Hepatocyte (in vitro differentiated cells): ENCODE measurements around the gene PRRX1. TPM values are rescaled to one million over a fixed set of nuclear protein-coding genes. Genes with fewer than 3 reads are reported as not detected.
A peak's percentile ranks its signal among the peaks of the same experiment; 100 is the strongest.

Experiments used
- DNase-seq: peaks from one replicate; pipeline ENCODE4 v3.0.0-alpha.2; 2016; ENCODE audit warnings: low spot score
- H2AFZ ChIP-seq: fragments of 200-600 bp; sonication (generic); 2 replicates; pipeline ENCODE4 v1.6.0; 2016; ENCODE audit warnings: antibody characterized with exemption, mild to moderate bottlenecking
- H3K27ac ChIP-seq: fragments of 200-600 bp; sonication (generic); 2 replicates; pipeline ENCODE4 v1.5.1; 2016; ENCODE audit warnings: mild to moderate bottlenecking
- H3K27me3 ChIP-seq: fragments of 200-600 bp; sonication (generic); 2 replicates; pipeline ENCODE4 v1.6.1; 2016
- H3K36me3 ChIP-seq: fragments of 200-600 bp; sonication (generic); replicated peaks from 2 replicates; pipeline ENCODE4 v1.5.1; 2016; ENCODE audit warnings: low read depth; ENCODE audit not compliant: insufficient read depth
- H3K4me1 ChIP-seq: fragments of 200-600 bp; sonication (generic); 2 replicates; pipeline ENCODE4 v1.5.1; 2016; ENCODE audit warnings: mild to moderate bottlenecking, moderate library complexity; ENCODE audit not compliant: insufficient read depth
- H3K4me2 ChIP-seq: fragments of 200-600 bp; sonication (generic); 2 replicates; pipeline ENCODE4 v1.6.0; 2016
- H3K4me3 ChIP-seq: fragments of 200-600 bp; sonication (generic); 2 replicates; pipeline ENCODE4 v1.5.1; 2016; ENCODE audit warnings: mild to moderate bottlenecking
- H3K79me2 ChIP-seq: fragments of 200-600 bp; sonication (generic); 2 replicates; pipeline ENCODE4 v1.6.0; 2017; ENCODE audit warnings: mild to moderate bottlenecking
- H3K9me2 ChIP-seq: fragments of 200-600 bp; sonication (generic); replicated peaks from 2 replicates; pipeline ENCODE4 v1.6.0; 2017; ENCODE audit warnings: mild to moderate bottlenecking; ENCODE audit not compliant: insufficient read depth
- H3K9me3 ChIP-seq: fragments of 200-600 bp; sonication (generic); 2 replicates; pipeline ENCODE4 v1.5.1; 2016; ENCODE audit warnings: low read depth, mild to moderate bottlenecking
- H4K20me1 ChIP-seq: fragments of 200-600 bp; sonication (generic); 2 replicates; pipeline ENCODE4 v1.6.0; 2016; ENCODE audit warnings: mild to moderate bottlenecking; ENCODE audit not compliant: insufficient read depth, poor library complexity, severe bottlenecking
- CTCF ChIP-seq: fragments of 200-600 bp; sonication (generic); IDR thresholded peaks from 2 replicates; pipeline ENCODE4 v1.5.1; 2016; ENCODE audit warnings: antibody characterized with exemption, mild to moderate bottlenecking; ENCODE audit not compliant: poor library complexity
- EZH2 ChIP-seq: fragments of 200-600 bp; sonication (generic); IDR thresholded peaks from 2 replicates; pipeline ENCODE4 v1.6.1; 2016; ENCODE audit warnings: antibody characterized with exemption, mild to moderate bottlenecking, borderline replicate concordance
- EZH2phosphoT487 ChIP-seq: fragments of 200-600 bp; sonication (generic); IDR thresholded peaks from one replicate; pipeline ENCODE4 v1.6.1; 2018; ENCODE audit warnings: antibody characterized with exemption, mild to moderate bottlenecking, low read depth, moderate library complexity; ENCODE audit not compliant: unreplicated experiment, severe bottlenecking
- WGBS: methylation state at CpG from one replicate; pipeline ENCODE4 v1.1.6; 2016; ENCODE audit warnings: low lambda C conversion rate; ENCODE audit errors: missing lambda C conversion rate; 5-methylcytosine and 5-hydroxymethylcytosine counted together
- polyA plus RNA-seq: library from polyadenylated mRNA; unstranded; fragments of >200 nt; fragmentation: Nextera tagmentation; extraction: Ambion mirVana; gene quantifications from 2 replicates; pipeline ENCODE4 v1.2.1, GENCODE V29; 2016
- total RNA-seq: library from RNA; depleted of rRNA; stranded (reverse); fragments of >200 nt; gene quantifications from 2 replicates; pipeline ENCODE4 v1.2.3, GENCODE V29; 2014

Gene PRRX1
- total and polyA plus RNA-seq, 2 experiments from 2014 or later = 9.8 to 42.3 TPM

- no peak overlapping the region for H3K4me2 ChIP-seq
- no peak for TF ChIP-seq EZH2phosphoT487
- TF ChIP-seq EZH2 = no peak
- WGBS = 88% methylated on average over 4 of the region's 4 CpGs
- H3K9me3 ChIP-seq = no peaks in the 10 kb centered on the region
- H3K4me3 ChIP-seq = no peak overlapping the region
- no peaks in the 10 kb centered on the region for H3K27me3 ChIP-seq
- H3K27ac ChIP-seq = no peak overlapping the region
- no peak overlapping the region for H2AFZ ChIP-seq
- no peaks in the 10 kb centered on the region for H3K79me2 ChIP-seq
- no peak for DNase-seq
- no peaks in the 10 kb centered on the region for H3K36me3 ChIP-seq
- H3K4me1 ChIP-seq = no peaks in the 10 kb centered on the region
- H4K20me1 ChIP-seq = no peaks in the 10 kb centered on the region
- no peaks in the 10 kb centered on the region for H3K9me2 ChIP-seq
Observed at GRCh38 chr1:170741678-170742077, 77.7 kb downstream of the PRRX1 start.

GRCh38 chr1:170742600-170742999 is 78.7 kb downstream of the PRRX1 start:
- TF ChIP-seq EZH2phosphoT487 (no peak), EZH2 (no peak), CTCF (no peak)
- H4K20me1 ChIP-seq = no peaks in the 10 kb centered on the region
- DNase-seq = no peak

GRCh38 chr1:170743083-170743482 is 79.2 kb downstream of the PRRX1 start:
- Histone ChIP-seq H3K4me2 (no peak overlapping the region), H3K9me3 (no peaks in the 10 kb centered on the region), H3K27ac (no peak overlapping the region), H3K27me3 (no peaks in the 10 kb centered on the region), H3K4me3 (no peak overlapping the region), H3K4me1 (no peaks in the 10 kb centered on the region), H3K36me3 (no peaks in the 10 kb centered on the region), H4K20me1 (no peaks in the 10 kb centered on the region), H3K9me2 (no peaks in the 10 kb centered on the region), H3K79me2 (no peaks in the 10 kb centered on the region), H2AFZ (no peak overlapping the region)
- no peak for DNase-seq
- WGBS = 100% methylated on average over 1 of the region's 1 CpG
- TF ChIP-seq EZH2 (no peak), CTCF (no peak), EZH2phosphoT487 (no peak)

More at GRCh38 chr1:170742600-170742999, 78.7 kb downstream of the PRRX1 start:
- Histone ChIP-seq H3K79me2 (no peaks in the 10 kb centered on the region), H3K4me3 (no peak overlapping the region), H3K9me3 (no peaks in the 10 kb centered on the region), H2AFZ (no peak overlapping the region), H3K4me2 (no peak overlapping the region), H3K36me3 (no peaks in the 10 kb centered on the region), H3K27ac (no peak overlapping the region), H3K4me1 (no peaks in the 10 kb centered on the region), H3K27me3 (no peaks in the 10 kb centered on the region), H3K9me2 (no peaks in the 10 kb centered on the region)
- WGBS = 90% methylated on average over 5 of the region's 5 CpGs

- Histone ChIP-seq H3K27ac (peak overlapping the region; percentile 62), H3K36me3 (no peaks in the 10 kb centered on the region), H3K4me3 (no peak overlapping the region), H4K20me1 (no peaks in the 10 kb centered on the region), H3K4me2 (peak overlapping the region; percentile 39), H3K79me2 (no peaks in the 10 kb centered on the region), H3K9me2 (no peaks in the 10 kb centered on the region), H3K4me1 (peaks cover 5% of the 10 kb centered on the region), H3K9me3 (no peaks in the 10 kb centered on the region), H2AFZ (no peak overlapping the region), H3K27me3 (no peaks in the 10 kb centered on the region)
- whole genome bisulfite sequencing = 53% methylated on average over 2 of the region's 2 CpGs
- no peak for TF ChIP-seq EZH2phosphoT487
- no peak for TF ChIP-seq CTCF
- no peak for TF ChIP-seq EZH2
- DNase-seq = no peak
Observed at GRCh38 chr1:170749549-170749948, 85.6 kb downstream of the PRRX1 start.
